ENCODE measurements around the gene FOXK1. TPM values are rescaled to one million over a fixed set of nuclear protein-coding genes. Genes with fewer than 3 reads are reported as not detected.

FOXK1 gene
- total RNA-seq, 4 donors from 2014 or later = 9.6 to 35.0 (median 12.5) TPM

DNA sequence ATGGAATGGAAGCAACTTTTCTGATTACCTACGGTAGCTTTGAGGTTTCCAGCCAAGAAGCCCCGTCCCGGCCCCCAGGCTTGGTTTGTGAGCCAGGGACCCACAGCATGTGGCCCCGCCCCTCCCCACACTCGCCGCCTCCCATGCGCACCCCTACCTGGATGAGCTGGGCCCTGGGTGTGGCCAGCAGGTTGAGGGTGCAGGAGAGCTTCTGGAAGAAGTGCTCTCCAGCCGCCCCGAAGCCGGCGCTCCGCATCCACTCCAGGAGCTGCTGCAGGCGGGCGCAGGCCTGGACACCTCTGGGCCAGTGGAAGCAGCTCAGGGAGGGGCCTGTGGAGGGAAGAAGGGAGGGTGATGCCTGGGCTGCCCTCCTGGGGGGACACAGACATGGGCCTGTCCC is 133.0 kb downstream of the FOXK1 start:
- TF ChIP-seq CTCF (IDR thresholded peaks at IDR 0.05; ENCODE audit: low read depth) = no peak

DNA sequence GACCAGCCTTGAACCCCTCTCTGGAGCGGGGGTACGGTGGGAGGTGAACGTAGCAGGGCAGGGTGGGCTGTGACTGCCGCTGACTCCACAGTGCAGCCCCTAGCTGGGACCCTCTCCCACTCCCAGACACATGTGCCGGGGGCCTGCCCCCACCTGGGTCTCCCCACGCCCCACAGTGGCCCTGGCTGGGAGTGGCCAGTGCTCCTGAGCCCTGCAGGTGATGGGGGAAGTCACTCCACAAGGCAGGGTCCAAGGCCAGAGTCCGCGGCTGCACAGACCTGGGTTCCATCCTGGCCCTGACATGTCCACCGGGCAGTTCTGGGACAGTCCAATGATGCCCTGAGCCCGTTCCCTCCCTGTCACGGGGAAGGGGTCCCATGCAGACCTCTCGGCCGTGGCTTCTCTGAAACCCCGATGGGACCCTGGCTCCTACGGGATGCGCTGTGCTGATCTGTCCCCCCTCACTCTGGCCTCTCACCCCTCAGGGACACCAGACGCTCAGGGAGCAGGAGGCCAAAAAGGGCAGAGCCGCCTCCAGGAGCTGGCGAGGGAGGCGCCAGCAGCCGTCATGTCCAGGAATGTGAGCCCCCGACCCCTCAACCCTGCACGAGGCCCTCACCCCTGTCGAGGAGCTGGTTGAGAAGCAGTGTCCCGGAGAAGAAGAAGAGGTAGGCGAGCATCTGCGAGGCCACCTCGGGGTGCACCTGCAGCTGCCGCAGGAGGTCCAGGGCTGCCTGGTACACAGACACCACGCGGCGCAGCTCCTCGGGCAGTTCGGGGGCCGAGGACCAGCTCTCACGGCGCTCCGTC is 133.7 kb downstream of the FOXK1 start:
- TF ChIP-seq CTCF (IDR thresholded peaks at IDR 0.05; ENCODE audit: low read depth) = no peak

DNA sequence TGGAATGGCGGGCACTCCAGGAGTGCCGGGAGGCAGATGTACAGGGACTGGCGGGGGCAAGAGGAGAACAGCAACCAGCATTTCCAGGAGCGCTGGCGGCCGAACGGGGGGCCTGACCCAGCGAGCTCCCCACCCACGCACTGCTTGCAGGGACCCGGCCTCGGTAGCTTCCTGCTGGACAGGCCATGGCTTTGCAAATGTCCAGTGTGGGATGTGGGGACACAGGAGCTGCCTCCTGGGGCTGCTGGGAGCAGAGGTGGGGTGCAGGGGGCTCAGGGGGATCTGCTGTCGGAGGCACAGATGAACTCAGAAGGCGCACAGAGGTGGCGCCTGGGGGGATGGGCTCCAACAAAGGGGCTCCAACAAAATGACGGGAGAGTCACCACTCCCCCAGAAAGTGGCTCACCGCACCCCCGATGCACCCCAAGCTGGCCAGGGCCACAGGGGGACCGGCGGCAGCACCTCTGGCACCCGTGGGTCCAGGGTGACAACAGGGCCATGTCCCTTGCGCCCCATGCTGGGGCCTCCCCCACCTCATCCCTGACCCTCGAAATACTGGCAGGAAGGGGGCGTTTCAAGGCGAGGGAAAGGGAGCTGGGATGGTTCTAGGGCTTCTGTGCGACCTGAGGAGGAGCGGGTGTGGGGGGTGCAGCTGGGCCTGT is 134.5 kb downstream of the FOXK1 start:
- no peak for TF ChIP-seq CTCF (IDR thresholded peaks at IDR 0.05; ENCODE audit: low read depth)

GRCh38 chr7:4817178-4817901 is 135.2 kb downstream of the FOXK1 start:
- TF ChIP-seq CTCF (IDR thresholded peaks at IDR 0.05; ENCODE audit: low read depth) = no peak

DNA sequence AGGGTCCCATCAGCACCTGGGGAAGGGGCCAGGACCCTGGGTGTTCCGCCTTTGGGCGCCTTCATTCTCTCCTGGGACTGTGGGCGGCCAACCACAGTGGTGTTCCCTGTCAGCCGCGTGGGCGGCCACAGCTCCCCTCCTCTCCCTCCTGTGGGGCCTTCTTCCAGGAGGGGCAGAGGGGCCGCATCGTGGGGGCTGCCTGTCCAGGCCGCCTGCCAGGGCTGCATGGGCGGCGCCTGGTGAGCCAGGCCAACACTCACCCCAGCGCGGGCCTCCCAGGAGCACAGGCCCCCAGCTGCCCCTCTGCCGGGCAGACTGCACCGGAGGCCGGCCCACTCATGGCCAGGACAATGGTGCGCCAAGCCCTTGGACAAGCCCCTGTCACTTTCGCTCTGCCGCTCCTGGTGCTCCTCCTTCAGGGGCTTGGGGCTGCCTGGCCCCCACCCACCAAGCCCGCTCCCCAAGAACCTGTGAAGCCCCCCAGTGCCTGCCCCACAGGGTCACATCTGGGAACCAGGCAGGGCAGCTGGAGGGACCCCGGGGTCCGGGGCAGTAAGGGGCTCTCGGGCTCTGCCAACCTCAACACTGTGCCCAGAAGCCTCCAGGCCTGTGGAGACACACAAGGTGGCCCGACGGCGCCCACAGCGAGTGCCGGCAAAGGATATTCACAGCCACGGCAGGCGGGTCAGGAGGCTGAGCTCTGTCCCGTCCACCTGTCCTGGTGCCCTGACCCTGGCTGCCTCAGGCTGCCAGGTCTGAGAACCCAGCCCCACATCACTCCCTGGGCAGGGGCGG is 136.1 kb downstream of the FOXK1 start:
- no peak for TF ChIP-seq CTCF (IDR thresholded peaks at IDR 0.05; ENCODE audit: low read depth)

DNA sequence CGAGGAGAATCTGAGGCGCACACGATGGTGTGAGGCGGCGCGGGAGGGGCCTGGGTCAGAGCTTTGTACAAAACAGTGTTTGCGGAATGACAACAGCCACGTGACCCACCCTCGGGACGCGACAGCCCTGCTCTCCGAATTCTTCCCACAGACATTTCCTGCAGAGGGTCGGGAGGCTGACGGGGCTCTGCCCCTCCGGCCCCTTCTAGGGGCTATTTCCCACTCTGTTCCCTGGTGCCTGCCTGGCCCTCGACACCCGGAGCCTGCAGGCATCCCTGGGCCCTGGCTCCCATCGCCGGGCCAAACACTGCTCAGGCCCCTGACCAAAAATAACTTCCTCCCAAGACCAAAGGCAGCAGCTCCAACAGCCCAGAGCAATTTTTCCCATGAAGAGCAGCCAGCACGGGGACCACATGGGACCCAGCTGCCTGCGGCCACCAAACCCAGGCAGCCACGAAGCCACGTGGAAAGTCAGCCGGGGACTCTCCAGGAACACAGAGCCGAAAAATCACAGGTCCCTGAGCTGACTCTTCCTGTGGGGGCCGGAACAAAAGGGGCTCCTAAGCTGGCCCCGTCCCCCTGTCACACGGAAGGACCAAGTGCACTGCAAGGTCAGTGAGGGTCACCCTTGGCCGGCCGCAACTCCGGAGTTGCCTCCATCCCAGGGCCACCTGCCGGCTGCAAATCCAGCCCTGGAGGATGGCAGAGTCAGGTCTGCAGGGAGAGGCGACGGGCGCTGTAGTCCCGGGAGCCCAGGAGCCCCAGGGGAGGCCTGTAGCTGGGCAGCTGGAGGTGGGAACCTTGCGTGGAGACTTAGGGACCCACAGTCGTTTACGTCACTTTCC is 137.7 kb downstream of the FOXK1 start:
- no peak for TF ChIP-seq CTCF (IDR thresholded peaks at IDR 0.05; ENCODE audit: low read depth)
